Ureter (tissue), 1 donor: ENCODE measurements around the gene AMOTL2. TPM values are rescaled to one million over a fixed set of nuclear protein-coding genes. Genes with fewer than 3 reads are reported as not detected.

ENCODE experiments used
- DNase-seq: peaks from one replicate; pipeline ENCODE4 v3.0.0-alpha.2; 2020; ENCODE audit warnings: low spot score
- total RNA-seq: library from RNA; stranded (reverse); gene quantifications from one replicate; pipeline ENCODE4 v1.2.4, GENCODE V29; 2023
- donor health status: DM: yes; HTN: yes; CAD: no.

The AMOTL2 gene
- total RNA-seq, 1 donor from 2014 or later = 76.2 TPM

GRCh38 chr3:134353171-134353825 is 20.9 kb downstream of the AMOTL2 start:
- DNase-seq = no peak

- no peak for DNase-seq
These were observed 22.1 kb downstream of the AMOTL2 start for GRCh38 chr3:134352031-134352671.

GRCh38 chr3:134351427-134351826 is 22.8 kb downstream of the AMOTL2 start:
- no peak for DNase-seq

GRCh38 chr3:134350861-134351311 is 23.4 kb downstream of the AMOTL2 start:
- peak; percentile 75 for DNase-seq

- DNase-seq = no peak
These were observed 24.0 kb downstream of the AMOTL2 start for GRCh38 chr3:134350266-134350665.

GRCh38 chr3:134348524-134348923 is 25.7 kb downstream of the AMOTL2 start:
- DNase-seq = no peak

DNA sequence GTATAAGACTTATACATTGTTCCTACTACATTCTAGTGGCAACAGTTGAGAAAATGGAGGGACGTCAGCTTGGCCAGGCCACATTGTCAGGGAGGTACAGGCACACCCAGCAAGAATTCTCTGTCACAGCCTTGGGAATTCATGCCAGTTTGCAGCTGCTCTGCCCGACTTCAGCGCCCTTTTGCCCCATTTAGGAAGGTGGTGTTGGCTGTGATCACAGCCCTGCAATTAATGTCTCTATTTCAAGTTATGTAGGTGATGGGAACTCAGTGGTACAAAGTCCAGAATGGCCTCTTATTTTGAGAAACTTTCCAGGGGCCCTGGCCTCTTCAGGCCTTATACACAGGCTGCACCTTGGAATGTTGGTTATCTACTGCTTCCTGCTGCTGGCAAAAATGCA is 26.7 kb downstream of the AMOTL2 start:
- no peak for DNase-seq

DNA sequence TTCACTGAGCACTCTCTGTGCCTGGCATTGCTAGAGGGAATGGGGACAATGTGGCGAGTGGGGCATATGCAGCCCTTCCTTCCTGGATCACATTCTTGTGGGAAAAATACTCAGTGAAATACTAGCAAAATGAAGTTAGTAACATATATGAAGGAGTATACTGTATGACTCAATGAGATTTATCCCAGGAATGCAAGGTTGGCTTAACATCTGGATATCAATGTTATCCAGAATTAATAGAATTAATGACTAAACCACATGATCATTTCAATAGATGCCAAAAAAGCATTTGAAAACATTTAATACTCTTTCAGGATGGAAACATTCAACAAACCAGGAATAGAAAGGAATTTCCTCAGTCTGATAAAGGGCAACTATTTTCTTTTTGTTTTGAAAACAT is 27.5 kb downstream of the AMOTL2 start:
- DNase-seq = no peak

DNA sequence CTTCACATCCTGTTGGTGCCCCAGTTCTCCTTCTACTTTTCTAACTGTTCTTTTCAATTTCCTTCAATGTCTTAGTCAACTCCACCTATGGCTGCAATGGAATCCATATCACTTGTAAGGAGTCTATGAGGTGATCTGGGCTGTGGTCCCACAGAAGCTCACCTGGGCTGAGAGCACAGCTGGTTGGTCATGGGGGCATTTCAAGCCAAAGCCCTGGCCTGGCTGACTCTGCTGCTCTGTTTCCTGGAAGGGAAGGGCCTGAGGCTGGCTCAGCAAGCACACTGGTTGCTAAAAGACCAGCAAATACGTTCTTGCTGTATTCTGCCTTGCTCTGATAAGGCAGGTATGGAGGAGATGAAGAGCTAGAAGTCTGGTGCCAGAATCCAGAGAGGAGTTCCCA is 29.0 kb downstream of the AMOTL2 start:
- DNase-seq = no peak

DNA sequence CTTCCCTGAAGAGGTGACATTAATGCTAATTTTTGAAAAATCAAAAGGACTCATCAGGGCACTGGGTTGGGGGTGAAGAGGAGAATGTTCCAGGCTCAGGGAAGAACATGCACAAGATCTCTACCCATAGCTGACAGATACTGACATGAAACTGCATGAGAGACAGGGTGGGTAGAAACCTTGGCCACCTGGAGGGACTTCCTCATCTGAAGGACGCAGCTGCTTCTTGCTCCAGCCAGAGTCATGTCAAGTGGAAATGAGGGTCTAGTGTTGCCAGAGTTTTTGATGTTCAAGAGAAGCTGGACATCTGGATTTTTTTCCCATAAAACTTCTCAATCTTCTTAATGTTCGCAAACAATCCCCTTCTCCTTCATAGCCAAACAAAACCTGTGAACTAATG is 29.7 kb downstream of the AMOTL2 start:
- no peak for DNase-seq

DNA sequence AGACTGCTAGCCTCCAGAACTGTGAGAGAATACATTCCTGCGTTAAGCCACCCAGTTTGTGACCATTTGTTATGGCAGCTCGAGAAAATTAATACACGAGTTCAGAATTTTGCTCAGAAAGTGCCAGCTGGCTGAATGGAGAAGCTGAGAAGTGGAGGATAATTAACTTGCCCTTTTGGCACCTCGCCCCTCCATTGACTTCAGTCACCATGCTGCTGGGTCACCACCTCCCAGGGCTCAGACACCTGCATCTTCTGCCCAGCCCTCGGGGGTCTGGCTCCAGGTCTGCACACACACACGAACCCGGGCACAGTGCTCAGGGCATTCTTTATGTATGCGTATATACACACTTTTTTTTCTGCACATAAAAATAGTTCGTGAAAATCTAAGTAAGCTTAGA is 32.0 kb downstream of the AMOTL2 start:
- no peak for DNase-seq

DNA sequence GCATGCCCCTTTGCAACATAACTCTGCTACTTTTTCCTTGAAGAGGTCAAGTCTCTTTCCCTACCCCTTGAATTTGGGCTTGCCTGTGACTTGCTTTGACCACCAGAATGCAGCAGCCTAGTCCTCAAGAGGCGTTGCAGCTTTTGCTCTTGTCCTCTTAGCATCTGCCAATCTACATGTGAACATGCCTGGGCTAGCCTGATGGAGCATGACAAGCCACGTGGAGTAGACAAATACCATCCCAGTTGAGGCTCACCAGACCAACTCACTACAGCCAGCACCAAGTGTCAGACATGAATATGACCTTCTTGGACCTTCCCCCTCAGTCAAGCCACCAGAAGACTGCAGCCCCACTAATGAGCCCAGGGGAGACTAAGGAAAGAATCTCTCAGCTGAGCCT is 32.9 kb downstream of the AMOTL2 start:
- no peak for DNase-seq

GRCh38 chr3:134340982-134341365 is 33.3 kb downstream of the AMOTL2 start:
- DNase-seq = no peak

DNA sequence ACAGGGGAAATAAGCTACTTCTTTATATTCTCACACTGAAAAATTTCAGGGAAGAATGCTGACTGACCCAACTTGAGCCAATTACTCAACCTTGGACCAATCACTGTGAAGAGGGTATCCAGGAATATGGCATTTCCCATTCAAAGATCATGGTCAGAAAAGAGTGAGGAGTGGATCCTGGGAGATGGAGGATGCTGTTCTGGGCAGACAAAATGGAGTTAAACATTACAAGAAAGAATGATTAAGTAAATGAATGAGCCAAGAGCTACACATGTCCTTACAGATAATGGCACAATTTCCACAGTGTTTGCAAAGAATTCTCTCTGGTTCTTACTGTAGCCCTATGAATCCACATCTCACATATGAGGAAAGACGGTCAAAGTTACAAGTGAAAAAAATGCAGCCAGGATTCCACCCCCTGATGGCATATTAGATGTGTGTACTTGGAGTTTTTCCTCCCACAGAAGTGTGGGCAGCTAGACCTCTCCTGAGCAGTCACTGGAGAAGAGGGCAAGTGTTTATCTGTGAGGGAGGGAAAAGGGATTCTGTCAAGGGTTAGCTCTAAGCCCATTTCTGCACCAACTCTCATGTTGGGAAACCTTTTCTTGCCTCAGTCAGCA is 33.8 kb downstream of the AMOTL2 start:
- no peak for DNase-seq

DNA sequence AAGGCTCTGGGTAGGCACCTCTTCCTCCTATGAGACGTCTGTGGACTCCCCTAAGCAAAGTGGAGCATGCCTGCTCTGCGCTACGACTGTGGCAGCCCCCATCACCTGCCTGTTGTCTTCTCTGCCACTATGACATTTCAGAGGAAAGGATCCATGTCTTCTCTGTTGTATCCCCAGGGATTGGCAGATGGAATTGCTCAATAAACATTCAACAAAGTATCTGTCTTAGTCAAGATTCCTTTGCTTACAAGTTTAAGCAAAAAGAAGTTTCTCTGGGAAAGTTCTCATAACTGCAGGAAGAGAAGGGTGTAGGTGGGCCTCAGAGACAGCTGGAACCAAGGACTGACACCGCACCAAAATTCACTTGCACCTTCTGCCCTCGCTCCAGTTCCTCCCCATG is 34.3 kb downstream of the AMOTL2 start:
- DNase-seq = no peak

GRCh38 chr3:134339331-134339730 is 34.9 kb downstream of the AMOTL2 start:
- DNase-seq = peak; percentile 37

DNA sequence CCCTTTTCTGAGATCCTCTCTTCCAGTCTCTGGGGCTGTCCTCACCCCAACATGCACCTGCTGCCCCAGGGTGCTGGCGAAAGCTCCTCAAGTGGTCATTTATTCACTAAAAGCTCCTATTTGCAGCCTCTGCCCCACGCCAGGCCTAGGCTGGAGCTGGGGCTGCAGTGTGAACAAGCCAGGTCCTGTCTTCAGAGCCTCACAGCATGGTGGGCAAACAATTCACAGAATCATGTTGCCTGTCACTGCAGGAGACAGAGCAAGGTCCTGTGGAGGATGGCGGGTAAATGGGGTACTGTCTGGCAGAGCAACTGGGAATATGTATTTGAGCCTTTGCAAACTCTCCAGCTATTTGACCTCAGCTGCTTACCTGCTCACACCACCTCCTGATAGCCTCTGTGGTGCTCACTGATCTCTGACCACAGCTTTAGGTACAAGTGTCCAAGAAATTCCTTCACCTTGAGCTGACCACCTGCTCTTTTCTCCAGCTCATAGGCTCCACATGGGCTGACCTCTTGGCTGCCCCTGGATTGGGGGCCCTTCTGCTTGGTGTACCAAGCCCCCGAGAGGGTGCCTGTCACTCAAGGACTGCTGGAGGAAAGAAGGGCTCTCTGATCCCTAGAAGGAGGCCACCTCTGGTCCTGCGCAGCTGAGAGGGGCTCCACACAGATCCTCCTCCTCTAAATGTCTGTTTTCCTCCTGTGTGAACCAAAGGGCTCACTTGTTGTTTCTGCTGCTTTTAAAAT is 35.6 kb downstream of the AMOTL2 start:
- DNase-seq = no peak

DNA sequence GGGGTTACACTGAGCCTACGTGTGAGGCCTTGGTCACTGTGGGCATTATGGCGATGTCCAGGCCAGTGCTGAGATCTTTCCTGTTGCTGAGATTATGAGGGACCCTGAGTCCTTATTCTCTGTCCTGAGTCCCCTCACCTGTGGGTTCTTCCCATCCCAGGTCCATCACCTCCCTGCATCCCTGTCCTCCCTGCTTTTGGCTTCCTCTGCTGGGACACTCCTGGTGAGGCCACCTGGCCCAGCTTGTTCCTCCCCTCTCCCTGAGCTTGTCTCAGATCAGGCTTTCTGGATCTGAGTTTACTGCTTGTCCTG is 36.1 kb downstream of the AMOTL2 start:
- DNase-seq = no peak

- DNase-seq = peak; percentile 37
These were observed 36.6 kb downstream of the AMOTL2 start for GRCh38 chr3:134337511-134338200.

GRCh38 chr3:134337071-134337482 is 37.2 kb downstream of the AMOTL2 start:
- DNase-seq = peak; percentile 37

DNA sequence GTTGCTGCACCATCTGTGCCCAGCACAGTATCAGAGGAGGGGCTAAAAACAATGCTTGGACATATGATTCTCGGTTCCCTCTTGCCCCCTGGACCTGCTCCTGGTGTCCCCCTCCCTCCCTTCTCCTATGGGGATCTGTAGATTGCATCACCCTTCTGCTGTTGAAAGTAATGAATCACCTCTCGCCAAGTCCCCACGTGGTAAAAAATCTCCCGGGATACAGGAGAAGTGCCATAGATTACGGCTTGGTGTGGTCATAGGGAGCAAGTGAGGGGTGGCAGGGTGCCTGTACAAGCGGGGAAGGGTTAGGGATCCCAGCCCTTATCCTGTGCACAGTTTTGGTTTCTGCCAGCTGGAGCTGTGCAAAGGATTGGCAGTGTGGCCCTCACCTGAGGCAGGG is 37.7 kb downstream of the AMOTL2 start:
- DNase-seq = peak; percentile 41

GRCh38 chr3:134334901-134335280 is 39.4 kb downstream of the AMOTL2 start:
- DNase-seq = no peak
